ENCODE measurements around the gene MAP9.
"Not testable (repeated sequence)": the region's sequence is repeated elsewhere in the genome, so short reads cannot be mapped to it uniquely, and the experiment has no call there.

MAP9 gene

DNA sequence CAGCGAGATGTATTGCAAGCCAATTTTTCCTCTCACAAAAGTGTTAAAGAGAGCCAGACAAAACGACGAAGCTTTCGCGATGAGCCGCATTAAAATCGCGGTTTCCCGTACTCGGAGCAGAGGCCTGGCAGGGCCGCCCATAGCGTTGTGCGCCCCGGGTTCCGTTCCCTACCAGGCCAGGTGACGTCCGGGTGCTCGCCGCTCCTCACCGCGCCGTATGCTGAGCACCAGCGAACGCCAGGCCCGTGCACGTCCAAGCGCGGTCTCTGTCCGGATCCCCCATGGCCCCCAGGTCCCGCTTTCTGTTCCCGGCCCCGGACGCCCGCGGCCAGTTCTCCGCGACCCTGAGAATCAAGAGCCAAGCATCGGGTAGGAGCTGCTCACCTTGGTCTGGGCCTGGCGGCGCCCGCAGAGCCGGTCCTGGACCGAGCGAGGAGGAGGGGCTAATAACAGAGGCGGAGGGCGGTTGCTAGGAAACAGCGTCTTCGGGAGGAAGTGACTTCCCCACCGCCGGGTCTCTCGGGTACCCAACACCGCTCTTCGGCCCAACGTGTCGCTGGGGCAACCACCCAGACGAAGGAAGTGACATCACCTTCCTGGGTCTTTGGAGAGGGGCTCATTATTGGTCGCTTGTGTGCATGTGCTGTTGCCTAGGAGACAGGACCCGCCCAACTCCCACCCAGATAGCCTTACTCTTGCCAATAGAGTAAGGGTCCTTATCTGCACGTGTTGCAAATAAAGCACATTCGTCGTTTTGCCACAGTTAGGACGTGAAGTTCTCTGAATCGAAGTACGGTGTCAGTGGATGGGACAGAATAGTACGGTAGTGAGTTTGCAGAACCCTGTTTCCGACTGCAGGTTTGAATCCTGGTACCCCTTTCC lies at the start of gene MAP9:
TSS of gene MAP9 (minus strand) at position 579 of the 882 bp plus-strand sequence. CDS start 1,115 bp downstream, outside the sequence.
- DNase-seq, result peak; percentile 78

DNA sequence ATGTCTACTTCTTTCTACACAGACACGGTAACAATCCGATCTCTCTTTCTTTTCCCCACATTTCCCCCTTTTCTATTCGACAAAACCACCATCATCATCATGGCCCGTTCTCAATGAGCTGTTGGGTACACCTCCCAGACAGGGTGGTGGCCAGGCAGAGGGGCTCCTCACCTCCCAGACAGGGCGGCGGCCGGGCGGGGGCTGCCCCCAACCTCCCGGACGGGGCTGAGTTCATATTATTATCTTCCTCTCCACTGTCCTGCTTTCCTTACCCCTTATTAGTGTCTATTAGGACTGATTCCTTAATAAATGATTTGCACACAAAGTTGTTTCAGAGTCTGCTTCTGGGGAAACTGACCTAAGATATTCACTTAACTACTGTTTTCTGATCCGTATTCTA lies 48.0 kb upstream of the MAP9 start:
- not testable (repeated sequence) for DNase-seq

- no peak for DNase-seq
These were observed 46.9 kb upstream of the MAP9 start for GRCh38 chr4:155423671-155424070.

- no peak for DNase-seq
These were observed 42.5 kb upstream of the MAP9 start for GRCh38 chr4:155419266-155419665.

GRCh38 chr4:155415662-155416061 lies 38.9 kb upstream of the MAP9 start:
- no peak for DNase-seq

GRCh38 chr4:155413451-155413850 lies 36.7 kb upstream of the MAP9 start:
- DNase-seq, result no peak

DNA sequence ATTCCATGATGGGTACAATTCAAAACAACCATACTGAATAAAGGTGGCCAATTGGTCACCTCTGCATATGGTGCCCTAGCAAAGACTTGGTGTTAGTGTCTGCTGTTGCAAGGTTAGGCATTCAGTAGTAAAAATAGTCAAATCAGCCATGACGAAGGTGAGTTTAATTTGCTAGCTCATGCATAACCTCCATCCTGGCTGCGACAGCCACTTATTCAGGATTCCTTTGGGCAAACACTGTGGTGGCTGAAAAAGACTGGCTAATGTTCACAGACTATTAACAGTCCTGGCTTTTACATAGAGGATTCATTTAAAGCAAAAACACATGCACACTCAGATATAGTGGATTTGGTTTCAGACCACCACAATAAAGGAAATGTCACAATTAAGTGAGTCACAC lies 34.8 kb upstream of the MAP9 start:
- no peak for DNase-seq

GRCh38 chr4:155408796-155409195 lies 32.0 kb upstream of the MAP9 start:
- no peak for DNase-seq

GRCh38 chr4:155407480-155407879 lies 30.7 kb upstream of the MAP9 start:
- DNase-seq, result no peak

DNA sequence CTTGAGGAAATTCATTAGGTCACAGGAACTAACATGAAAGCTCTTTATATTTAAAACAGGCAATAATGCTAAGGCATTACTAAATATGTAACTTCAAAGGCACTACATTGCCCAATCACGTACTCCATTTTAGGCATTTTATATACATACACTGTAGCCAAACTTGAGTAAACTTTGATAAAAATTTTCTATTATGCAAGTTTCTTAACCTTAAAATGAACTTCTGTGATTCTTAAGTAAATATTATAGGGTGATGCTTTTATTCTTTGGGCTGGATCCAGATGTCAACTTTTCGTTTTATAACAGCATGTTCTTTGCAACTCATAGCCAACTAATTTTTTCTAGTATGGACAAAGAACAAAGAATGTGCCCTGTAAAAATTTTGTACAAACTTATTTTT lies 28.3 kb upstream of the MAP9 start:
- no peak for DNase-seq

DNA sequence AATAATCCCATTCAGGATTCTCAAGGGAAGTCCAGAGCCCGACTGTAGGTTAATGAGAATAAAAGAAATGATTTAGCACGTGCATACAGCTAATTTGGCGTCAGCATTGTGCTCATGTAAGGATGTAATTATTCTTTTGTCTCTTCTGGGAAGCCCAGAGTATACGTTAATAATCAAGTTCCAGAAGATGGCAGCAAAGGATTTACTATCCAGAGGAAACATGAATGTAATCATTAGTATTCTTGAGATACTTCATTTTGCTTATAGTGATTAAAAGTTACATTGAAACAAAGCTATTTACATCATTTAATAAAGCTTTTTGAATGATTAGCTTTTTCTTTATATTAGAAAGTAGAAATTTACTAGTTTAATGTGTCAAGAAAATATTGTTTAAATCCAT lies 27.1 kb upstream of the MAP9 start:
- no peak for DNase-seq

DNA sequence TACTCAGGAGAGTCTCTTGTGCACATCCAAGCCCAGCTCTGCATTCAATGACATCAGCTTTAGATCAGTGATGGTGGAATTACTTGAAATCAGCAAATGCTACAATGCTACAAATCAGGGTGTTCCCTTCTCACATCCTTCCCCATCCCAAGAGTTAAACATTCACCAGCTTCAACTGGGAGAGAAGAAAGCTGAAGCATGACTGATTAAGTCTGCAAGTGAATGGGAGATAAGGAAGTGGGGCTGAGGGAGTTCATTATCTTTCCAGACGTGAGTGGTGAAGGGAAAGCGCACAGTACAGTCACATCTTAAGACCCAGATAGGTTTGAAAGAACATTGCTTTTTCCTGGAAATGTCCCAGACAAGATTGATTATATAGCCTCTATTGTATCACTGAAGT lies 26.2 kb upstream of the MAP9 start:
- no peak for DNase-seq

GRCh38 chr4:155400893-155401292 lies 24.1 kb upstream of the MAP9 start:
- no peak for DNase-seq

DNA sequence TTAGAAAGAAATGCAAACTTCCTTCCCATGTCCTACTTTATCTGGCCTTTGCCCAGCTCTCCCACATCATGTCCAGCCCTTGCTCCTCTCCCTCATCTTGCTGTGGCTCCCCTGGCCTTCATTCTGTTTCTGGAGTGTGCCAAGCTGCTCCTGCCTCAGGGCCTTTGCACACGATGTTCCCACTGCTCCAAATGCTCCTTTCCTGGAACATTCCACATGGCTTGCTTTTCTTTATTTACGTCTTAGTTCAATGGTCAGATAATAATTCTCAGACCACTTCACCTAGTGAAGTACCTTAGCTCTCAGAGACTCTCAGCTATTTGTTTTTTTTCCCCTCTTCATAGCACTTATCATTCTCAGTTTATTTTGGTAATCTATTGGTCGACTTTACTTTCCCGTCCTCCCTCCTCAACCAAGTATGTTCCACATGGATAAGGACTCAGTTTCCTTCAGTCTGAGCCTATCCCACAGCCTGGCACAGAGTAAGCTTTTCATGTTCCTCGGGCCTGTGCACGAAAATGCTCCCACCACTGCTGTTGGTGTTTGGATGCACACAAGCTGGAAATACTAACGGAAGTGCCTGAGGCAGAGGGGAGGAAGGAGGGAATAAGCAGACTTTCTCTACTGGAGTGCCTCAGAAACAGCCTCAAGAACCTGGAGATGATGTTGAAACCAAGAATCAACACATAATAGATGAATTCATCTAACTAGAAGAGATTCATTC lies 23.4 kb upstream of the MAP9 start:
- DNase-seq, result no peak

- DNase-seq, result no peak
These were observed 15.9 kb upstream of the MAP9 start for GRCh38 chr4:155392481-155393184.

- no peak for DNase-seq
These were observed 15.2 kb upstream of the MAP9 start for GRCh38 chr4:155391932-155392331.

DNA sequence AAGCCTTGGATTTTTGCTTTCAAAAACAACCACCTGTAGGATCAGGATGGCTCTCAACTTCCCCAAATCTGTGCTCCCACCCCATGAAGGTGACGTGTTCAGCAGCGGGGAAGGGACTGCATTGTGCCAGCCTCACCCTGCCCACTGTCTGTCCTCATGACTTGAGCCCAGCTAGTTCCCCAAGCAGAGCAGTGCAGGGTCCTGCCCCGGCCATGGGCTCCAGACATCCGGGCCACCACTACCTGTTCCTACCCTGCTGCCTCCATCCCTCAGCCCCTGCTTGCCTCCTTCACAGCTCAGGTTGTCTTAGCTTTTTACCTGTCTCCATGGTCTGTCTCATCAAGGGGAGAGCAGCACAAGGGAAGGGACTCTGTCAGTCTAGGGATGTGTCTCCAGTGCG lies 11.4 kb upstream of the MAP9 start:
- DNase-seq, result no peak

- DNase-seq, result no peak
These were observed 6.8 kb upstream of the MAP9 start for GRCh38 chr4:155383541-155383940.

- DNase-seq, result no peak
These were observed 511 bp upstream of the MAP9 start for GRCh38 chr4:155377276-155377675.

DNA sequence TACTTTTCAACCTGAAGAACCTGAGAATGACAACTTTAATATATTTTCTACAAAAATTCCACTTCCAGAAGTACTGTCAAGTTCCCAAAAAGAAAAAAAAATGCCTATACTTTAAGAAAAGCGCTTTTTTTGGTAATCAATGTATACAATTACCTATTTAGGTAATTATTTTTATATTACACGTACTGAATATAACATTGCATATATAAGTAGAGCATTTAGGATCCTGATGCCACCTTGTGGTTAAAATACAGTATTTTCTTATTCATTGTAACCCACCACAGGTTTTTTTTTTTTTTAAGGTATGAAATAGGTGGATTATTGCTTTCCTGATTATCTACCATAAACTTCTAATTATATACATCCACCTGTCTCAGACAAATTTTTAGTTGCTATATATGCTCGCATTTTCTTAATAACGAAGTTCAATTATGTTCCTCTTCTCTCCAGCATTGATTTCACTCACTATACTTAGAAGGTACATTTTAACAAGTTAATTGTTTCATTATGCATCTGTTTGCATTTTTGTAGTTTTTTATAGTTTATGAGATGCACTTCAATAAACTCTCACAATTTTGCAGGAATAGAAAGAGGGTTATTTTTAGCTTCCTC lies 5.2 kb downstream of the MAP9 start:
- DNase-seq, result no peak

- DNase-seq, result no peak
These were observed 9.2 kb downstream of the MAP9 start for GRCh38 chr4:155367608-155368007.

GRCh38 chr4:155353923-155354540 lies 22.7 kb downstream of the MAP9 start:
- DNase-seq, result no peak

GRCh38 chr4:155342142-155342541 lies 34.6 kb downstream of the MAP9 start:
- DNase-seq, result no peak

Data from activated effector memory CD4-positive, alpha-beta T cell treated with Interleukin-2 at 50 U/mL for 16 hours (primary cell).